GM06990 (cell line): ENCODE data around the gene TGFBR1.

Source experiments
- DNase-seq: peaks from one replicate; pipeline ENCODE4 v3.0.0-alpha.2; 2011; ENCODE audit not compliant: insufficient read length; ENCODE audit errors: extremely low read depth
- H3K27me3 ChIP-seq: replicated peaks from 2 replicates; pipeline ENCODE4 v1.6.0; 2011; ENCODE audit warnings: low read length; ENCODE audit not compliant: control insufficient read depth, insufficient read depth
- H3K36me3 ChIP-seq: 2 replicates; pipeline ENCODE4 v1.5.1; 2011; ENCODE audit warnings: low read length; ENCODE audit not compliant: control insufficient read depth, insufficient read depth
- H3K4me3 ChIP-seq: replicated peaks from 2 replicates; pipeline ENCODE4 v1.5.1; 2011; ENCODE audit warnings: low read depth, mild to moderate bottlenecking, control low read depth, low read length
- TF ChIP-seq, protein P1 (sequence below): IDR thresholded peaks from 2 replicates; pipeline ENCODE4 v1.5.1; 2011; ENCODE audit warnings: low read length, control low read depth, mild to moderate bottlenecking, inconsistent platforms; ENCODE audit not compliant: insufficient read depth, poor library complexity, severe bottlenecking

TGFBR1 gene

DNA sequence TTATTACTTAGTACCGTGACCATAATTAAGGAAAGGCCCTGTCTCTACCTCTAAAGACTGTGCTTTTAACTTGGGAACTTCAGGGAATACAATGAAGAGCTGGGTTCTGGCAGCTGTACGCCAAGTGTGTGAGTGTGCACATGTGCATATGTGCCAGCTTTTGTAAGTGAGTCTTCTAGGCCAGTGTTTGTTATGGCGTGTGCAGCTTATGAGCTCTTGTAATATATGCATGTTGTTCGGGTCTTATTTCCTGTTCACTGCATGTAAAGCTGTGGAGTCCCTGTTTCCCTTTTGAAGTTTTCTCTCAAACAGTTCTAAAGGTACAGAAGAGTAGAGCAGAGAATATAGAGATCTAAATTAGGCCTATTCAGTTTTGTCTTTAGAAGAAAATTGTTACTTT is 30.5 kb downstream of the TGFBR1 start:
- H3K36me3 ChIP-seq, result no peaks in the 10 kb centered on the region
- DNase-seq, result no peak
- TF ChIP-seq, protein P1, sequence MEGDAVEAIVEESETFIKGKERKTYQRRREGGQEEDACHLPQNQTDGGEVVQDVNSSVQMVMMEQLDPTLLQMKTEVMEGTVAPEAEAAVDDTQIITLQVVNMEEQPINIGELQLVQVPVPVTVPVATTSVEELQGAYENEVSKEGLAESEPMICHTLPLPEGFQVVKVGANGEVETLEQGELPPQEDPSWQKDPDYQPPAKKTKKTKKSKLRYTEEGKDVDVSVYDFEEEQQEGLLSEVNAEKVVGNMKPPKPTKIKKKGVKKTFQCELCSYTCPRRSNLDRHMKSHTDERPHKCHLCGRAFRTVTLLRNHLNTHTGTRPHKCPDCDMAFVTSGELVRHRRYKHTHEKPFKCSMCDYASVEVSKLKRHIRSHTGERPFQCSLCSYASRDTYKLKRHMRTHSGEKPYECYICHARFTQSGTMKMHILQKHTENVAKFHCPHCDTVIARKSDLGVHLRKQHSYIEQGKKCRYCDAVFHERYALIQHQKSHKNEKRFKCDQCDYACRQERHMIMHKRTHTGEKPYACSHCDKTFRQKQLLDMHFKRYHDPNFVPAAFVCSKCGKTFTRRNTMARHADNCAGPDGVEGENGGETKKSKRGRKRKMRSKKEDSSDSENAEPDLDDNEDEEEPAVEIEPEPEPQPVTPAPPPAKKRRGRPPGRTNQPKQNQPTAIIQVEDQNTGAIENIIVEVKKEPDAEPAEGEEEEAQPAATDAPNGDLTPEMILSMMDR, result no peak
- H3K27me3 ChIP-seq, result no peaks in the 10 kb centered on the region
- H3K4me3 ChIP-seq, result no peak overlapping the region

DNA sequence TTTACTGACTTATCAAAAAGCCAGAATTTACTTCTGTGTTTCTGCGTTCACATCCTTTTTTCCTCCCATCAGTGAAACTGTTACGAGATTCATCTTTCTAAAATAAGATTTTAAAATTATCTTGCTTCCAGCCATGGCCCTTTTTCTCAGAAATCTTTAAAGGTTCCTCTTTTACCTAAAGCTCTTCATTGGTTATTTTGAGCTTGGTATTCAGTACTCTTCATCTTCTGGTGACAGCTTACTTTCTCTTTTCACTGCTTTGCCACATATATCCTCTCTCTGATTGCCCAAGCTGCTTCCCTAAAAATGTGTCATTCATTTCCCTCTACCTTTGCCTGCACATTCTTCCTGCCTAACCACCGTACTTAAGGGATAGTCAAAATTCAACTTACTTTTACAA is 32.3 kb downstream of the TGFBR1 start:
- TF ChIP-seq, protein P1, result no peak
- no peak for DNase-seq

DNA sequence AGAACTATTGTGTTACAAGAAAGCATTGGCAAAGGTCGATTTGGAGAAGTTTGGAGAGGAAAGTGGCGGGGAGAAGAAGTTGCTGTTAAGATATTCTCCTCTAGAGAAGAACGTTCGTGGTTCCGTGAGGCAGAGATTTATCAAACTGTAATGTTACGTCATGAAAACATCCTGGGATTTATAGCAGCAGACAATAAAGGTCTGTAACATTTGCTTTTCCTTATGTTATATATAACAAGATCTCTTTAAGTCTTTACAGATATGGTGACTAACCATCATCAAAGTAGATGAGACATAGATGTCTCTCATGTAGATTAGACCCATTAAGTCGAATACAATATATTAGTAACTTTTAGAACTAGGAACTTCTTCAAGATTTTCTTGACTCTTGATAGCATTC is 33.0 kb downstream of the TGFBR1 start:
- TF ChIP-seq, protein P1, result no peak
- no peak overlapping the region for H3K4me3 ChIP-seq
- H3K36me3 ChIP-seq, result no peaks in the 10 kb centered on the region
- no peaks in the 10 kb centered on the region for H3K27me3 ChIP-seq
- no peak for DNase-seq

More for the DNA sequence above, 32.3 kb downstream of the TGFBR1 start:
- Histone ChIP-seq H3K4me3 (no peak overlapping the region), H3K36me3 (no peaks in the 10 kb centered on the region), H3K27me3 (no peaks in the 10 kb centered on the region)

DNA sequence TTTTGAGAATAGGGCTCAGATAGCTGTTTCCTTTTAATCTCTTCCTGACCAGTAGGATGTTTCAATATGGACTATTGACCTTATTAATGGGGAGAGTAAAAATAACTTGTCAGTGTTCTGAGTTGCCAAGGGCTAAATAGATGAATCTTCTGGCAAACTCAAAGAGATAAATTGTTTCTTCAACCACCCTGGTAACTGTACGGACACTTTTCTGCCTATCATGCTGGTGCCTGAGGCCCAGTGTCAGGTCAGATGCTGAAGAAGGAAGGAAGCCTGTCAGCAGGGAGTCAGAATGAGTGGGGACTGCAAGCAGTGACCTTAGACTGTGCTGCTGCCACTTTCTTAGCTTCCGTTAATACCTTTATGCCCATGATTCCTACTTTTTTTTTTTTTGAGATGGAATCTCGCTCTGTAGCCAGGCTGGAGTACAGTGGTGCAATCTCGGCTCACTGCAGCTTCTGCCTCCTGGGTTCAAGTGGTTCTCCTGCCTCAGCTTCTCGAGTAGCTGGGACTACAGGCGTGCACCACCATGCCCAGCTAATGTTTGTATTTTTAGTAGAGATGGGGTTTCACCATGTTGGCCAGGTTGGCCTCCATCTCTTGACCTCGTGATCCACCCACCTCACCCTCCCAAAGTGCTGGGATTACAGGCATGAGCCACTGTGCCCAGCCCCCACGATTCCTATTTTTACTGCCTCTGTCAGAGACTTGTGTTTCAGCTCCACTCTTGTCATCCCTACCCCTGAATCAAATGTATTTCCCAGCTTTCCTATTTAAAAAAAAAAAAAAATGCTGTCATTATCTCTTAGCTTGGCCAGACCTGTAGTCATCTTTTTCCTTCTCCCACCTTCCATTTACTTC is 33.7 kb downstream of the TGFBR1 start:
- TF ChIP-seq, protein P1, result no peak

DNA sequence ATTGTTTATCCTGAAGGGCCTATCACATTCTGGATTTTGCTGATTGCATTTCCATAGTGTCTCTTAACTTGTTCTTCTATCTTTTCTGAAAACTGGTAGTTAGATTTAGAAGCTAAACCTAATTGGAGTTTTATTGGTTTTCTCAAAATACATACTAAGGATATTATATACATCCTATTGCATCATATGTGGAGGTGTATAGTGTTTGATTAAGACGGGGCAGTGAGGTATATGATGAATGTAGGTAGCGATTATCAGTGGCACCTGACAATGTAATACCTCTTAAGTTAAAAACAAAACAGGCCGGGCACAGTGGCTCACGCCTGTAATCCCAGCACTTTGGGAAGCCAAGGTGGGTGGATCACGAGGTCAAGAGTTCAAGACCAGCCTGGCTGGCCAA is 35.0 kb downstream of the TGFBR1 start:
- Histone ChIP-seq H3K27me3 (no peaks in the 10 kb centered on the region), H3K36me3 (no peaks in the 10 kb centered on the region), H3K4me3 (no peak overlapping the region)
- no peak for DNase-seq
- TF ChIP-seq, protein P1, result no peak

More for the DNA sequence above, 33.7 kb downstream of the TGFBR1 start:
- DNase-seq, result no peak
- Histone ChIP-seq H3K27me3 (no peaks in the 10 kb centered on the region), H3K36me3 (no peaks in the 10 kb centered on the region), H3K4me3 (no peak overlapping the region)
